Measurements from ENCODE around the gene S100A6. TPM values are rescaled to one million over a fixed set of nuclear protein-coding genes. Genes with fewer than 3 reads are reported as not detected.

The S100A6 gene
- total and polyA plus RNA-seq, 4 donors: 165 to 10,136 (median 2,002) TPM

DNA sequence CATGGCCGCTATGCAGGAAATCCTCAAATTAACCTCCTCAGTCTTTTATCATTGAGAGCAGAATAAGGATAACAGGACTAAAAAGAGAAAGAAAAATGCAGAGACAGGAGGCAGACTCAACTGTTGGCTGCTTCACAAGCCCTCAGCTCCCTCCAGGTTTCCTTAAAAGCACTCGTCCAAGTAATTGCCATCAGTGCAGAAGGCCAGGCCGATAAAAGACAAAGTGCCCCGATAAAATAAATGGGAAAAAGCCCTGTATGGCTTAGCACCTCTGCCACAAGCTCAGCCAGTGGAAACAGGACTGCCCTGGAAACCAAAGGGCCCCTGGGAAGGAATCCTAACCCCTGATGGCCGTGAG, 8.1 kb downstream of the S100A6 start:
- Histone ChIP-seq H3K27me3 (ENCODE audit: control insufficient read depth in 3 of 3, insufficient read depth in 3 of 3, low read length in 2 of 3) (no peaks in the 10 kb centered on the region), H3K4me1 (ENCODE audit: control insufficient read depth in 5 of 5, insufficient read depth in 5 of 5, low read length in 5 of 5) (peaks cover 0 to 9% (median under 1%) of the 10 kb centered on the region in 5 donors), H3K36me3 (ENCODE audit: control insufficient read depth in 4 of 4, insufficient read depth in 4 of 4, low read length in 4 of 4) (no peaks in the 10 kb centered on the region), H3K4me3 (no peak overlapping the region), H3K9ac (ENCODE audit: insufficient read depth in 1 of 2, low read length in 2 of 2) (no peak overlapping the region), H3K27ac (ENCODE audit: low read depth in 1 of 2, low read length in 1 of 2) (no peak overlapping the region), H3K9me3 (ENCODE audit: control insufficient read depth in 4 of 4, insufficient read depth in 3 of 4, low read length in 3 of 4) (no peaks in the 10 kb centered on the region)
- DNase-seq: no peak
- no peak for TF ChIP-seq CTCF (IDR thresholded peaks at IDR 0.05; ENCODE audit: control extremely low read depth, extremely low read depth)
- ATAC-seq (ENCODE audit: insufficient read depth, low FRiP score): no peak
- 77 to 91% methylated on average over 5 of the region's 5 CpGs for WGBS, 2 donors

GRCh38 chr1:153527023-153527682, 8.6 kb downstream of the S100A6 start:
- no peak overlapping the region for H3K4me3 ChIP-seq
- H3K9me3 ChIP-seq (ENCODE audit: control insufficient read depth in 4 of 4, insufficient read depth in 3 of 4, low read length in 3 of 4): no peaks in the 10 kb centered on the region
- 83 to 86% methylated on average over 8 of the region's 8 CpGs for WGBS, 2 donors
- H3K9ac ChIP-seq (ENCODE audit: insufficient read depth in 1 of 2, low read length in 2 of 2): no peak overlapping the region
- TF ChIP-seq CTCF (IDR thresholded peaks at IDR 0.05; ENCODE audit: control extremely low read depth, extremely low read depth): no peak
- DNase-seq: no peak
- no peak for ATAC-seq (ENCODE audit: insufficient read depth, low FRiP score)
- peaks cover 0 to 9% (median 0%) of the 10 kb centered on the region in 5 donors for H3K4me1 ChIP-seq (ENCODE audit: control insufficient read depth in 5 of 5, insufficient read depth in 5 of 5, low read length in 5 of 5)
- H3K27ac ChIP-seq (ENCODE audit: low read depth in 1 of 2, low read length in 1 of 2): no peak overlapping the region
- no peaks in the 10 kb centered on the region for H3K36me3 ChIP-seq (ENCODE audit: control insufficient read depth in 4 of 4, insufficient read depth in 4 of 4, low read length in 4 of 4)
- no peaks in the 10 kb centered on the region for H3K27me3 ChIP-seq (ENCODE audit: control insufficient read depth in 3 of 3, insufficient read depth in 3 of 3, low read length in 2 of 3)

DNA sequence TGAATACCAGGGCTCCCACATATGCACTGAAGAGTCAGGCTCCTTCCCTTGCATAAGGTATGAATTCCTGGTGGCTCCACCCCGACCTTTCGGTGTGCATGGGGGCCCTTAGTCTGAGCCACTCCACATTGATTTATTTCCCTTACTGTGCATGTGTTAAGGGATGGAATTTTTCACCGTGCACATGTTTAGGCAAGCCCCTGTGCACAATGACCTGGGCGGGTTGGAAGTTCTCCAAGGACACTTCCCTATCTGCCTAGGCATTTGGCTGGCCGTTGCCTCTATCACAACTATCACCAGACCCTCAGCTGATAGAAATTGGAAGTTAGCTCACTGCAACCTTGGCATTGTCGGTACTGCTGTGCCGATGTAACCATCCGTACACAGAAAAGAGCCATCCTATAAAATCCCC, 9.7 kb downstream of the S100A6 start:
- no peak for ATAC-seq (ENCODE audit: insufficient read depth, low FRiP score)
- no peak overlapping the region for H3K27ac ChIP-seq (ENCODE audit: low read depth in 1 of 2, low read length in 1 of 2)

More for the DNA sequence above, 9.7 kb downstream of the S100A6 start:
- Histone ChIP-seq H3K4me3 (no peak overlapping the region), H3K9me3 (ENCODE audit: control insufficient read depth in 4 of 4, insufficient read depth in 3 of 4, low read length in 3 of 4) (no peaks in the 10 kb centered on the region), H3K9ac (ENCODE audit: insufficient read depth in 1 of 2, low read length in 2 of 2) (no peak overlapping the region), H3K36me3 (ENCODE audit: control insufficient read depth in 4 of 4, insufficient read depth in 4 of 4, low read length in 4 of 4) (no peaks in the 10 kb centered on the region), H3K4me1 (ENCODE audit: control insufficient read depth in 5 of 5, insufficient read depth in 5 of 5, low read length in 5 of 5) (peaks cover 0 to 9% (median 0%) of the 10 kb centered on the region in 5 donors), H3K27me3 (ENCODE audit: control insufficient read depth in 3 of 3, insufficient read depth in 3 of 3, low read length in 2 of 3) (no peaks in the 10 kb centered on the region)
- TF ChIP-seq CTCF (IDR thresholded peaks at IDR 0.05; ENCODE audit: control extremely low read depth, extremely low read depth): no peak
- WGBS, 2 donors: 28 to 36% methylated on average over 8 of the region's 8 CpGs
- DNase-seq: no peak
